Chondrocyte (in vitro differentiated cells): ENCODE data around the gene IQSEC3. TPM values are rescaled to one million over a fixed set of nuclear protein-coding genes. Genes with fewer than 3 reads are reported as not detected.

Source experiments
- DNase-seq: peaks from one replicate; pipeline ENCODE4 v3.0.0; 2021; ENCODE audit warnings: mixed read lengths, low spot score
- H3K27ac Mint-ChIP-seq: one replicate; pipeline ENCODE4 v1.8.0; 2021; ENCODE audit warnings: mild to moderate bottlenecking, moderate library complexity, mixed read lengths; ENCODE audit not compliant: unreplicated experiment
- H3K27me3 Mint-ChIP-seq: 2 replicates; pipeline ENCODE4 v1.8.0; 2021; ENCODE audit warnings: low read depth, mixed read lengths
- H3K36me3 Mint-ChIP-seq: 2 replicates; pipeline ENCODE4 v1.8.0; 2021; ENCODE audit warnings: low read depth, mixed read lengths
- H3K4me1 Mint-ChIP-seq: 2 replicates; pipeline ENCODE4 v1.8.0; 2021; ENCODE audit warnings: low read depth, mild to moderate bottlenecking, mixed read lengths
- H3K4me3 Mint-ChIP-seq: one replicate; pipeline ENCODE4 v1.8.0; 2021; ENCODE audit warnings: mild to moderate bottlenecking, moderate library complexity, mixed read lengths; ENCODE audit not compliant: unreplicated experiment
- H3K9me3 Mint-ChIP-seq: 2 replicates; pipeline ENCODE4 v1.8.0; 2021; ENCODE audit warnings: low read depth, mixed read lengths
- total RNA-seq: library from RNA; stranded (reverse); gene quantifications from 3 replicates; pipeline ENCODE4 v1.2.1, GENCODE V29; 2021
- TF ChIP-seq, protein P1 (sequence below): fragments of 200-600 bp; sonication (generic); IDR thresholded peaks from 2 replicates; pipeline ENCODE4 v1.5.0; 2021; ENCODE audit warnings: antibody characterized with exemption, mild to moderate bottlenecking, moderate library complexity

The IQSEC3 gene
- total RNA-seq, 1 donor from 2014 or later = not detected

GRCh38 chr12:175759-176158 lies 109.2 kb downstream of the IQSEC3 start:
- no peaks in the 10 kb centered on the region for H3K36me3 Mint-ChIP-seq
- DNase-seq = no peak
- H3K4me3 Mint-ChIP-seq = no peak overlapping the region
- no peaks in the 10 kb centered on the region for H3K9me3 Mint-ChIP-seq
- peaks cover 58% of the 10 kb centered on the region for H3K4me1 Mint-ChIP-seq
- no peaks in the 10 kb centered on the region for H3K27me3 Mint-ChIP-seq
- TF ChIP-seq, protein P1, sequence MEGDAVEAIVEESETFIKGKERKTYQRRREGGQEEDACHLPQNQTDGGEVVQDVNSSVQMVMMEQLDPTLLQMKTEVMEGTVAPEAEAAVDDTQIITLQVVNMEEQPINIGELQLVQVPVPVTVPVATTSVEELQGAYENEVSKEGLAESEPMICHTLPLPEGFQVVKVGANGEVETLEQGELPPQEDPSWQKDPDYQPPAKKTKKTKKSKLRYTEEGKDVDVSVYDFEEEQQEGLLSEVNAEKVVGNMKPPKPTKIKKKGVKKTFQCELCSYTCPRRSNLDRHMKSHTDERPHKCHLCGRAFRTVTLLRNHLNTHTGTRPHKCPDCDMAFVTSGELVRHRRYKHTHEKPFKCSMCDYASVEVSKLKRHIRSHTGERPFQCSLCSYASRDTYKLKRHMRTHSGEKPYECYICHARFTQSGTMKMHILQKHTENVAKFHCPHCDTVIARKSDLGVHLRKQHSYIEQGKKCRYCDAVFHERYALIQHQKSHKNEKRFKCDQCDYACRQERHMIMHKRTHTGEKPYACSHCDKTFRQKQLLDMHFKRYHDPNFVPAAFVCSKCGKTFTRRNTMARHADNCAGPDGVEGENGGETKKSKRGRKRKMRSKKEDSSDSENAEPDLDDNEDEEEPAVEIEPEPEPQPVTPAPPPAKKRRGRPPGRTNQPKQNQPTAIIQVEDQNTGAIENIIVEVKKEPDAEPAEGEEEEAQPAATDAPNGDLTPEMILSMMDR = no peak
- peak overlapping the region; percentile 22 for H3K27ac Mint-ChIP-seq

GRCh38 chr12:176321-177181 lies 110.0 kb downstream of the IQSEC3 start:
- Mint-ChIP-seq H3K4me3 (no peak overlapping the region), H3K9me3 (no peaks in the 10 kb centered on the region), H3K36me3 (no peaks in the 10 kb centered on the region), H3K27ac (peak overlapping the region; percentile 95), H3K4me1 (peaks cover 62% of the 10 kb centered on the region), H3K27me3 (no peaks in the 10 kb centered on the region)
- TF ChIP-seq, protein P1 = no peak
- DNase-seq = no peak

GRCh38 chr12:177336-177979 lies 110.9 kb downstream of the IQSEC3 start:
- H3K27me3 Mint-ChIP-seq = no peaks in the 10 kb centered on the region
- peaks cover 64% of the 10 kb centered on the region for H3K4me1 Mint-ChIP-seq
- no peak overlapping the region for H3K27ac Mint-ChIP-seq
- no peaks in the 10 kb centered on the region for H3K9me3 Mint-ChIP-seq
- no peak for DNase-seq
- TF ChIP-seq, protein P1 = no peak
- H3K4me3 Mint-ChIP-seq = no peak overlapping the region
- H3K36me3 Mint-ChIP-seq = no peaks in the 10 kb centered on the region

GRCh38 chr12:177980-178828 lies 111.6 kb downstream of the IQSEC3 start:
- Mint-ChIP-seq H3K27me3 (no peaks in the 10 kb centered on the region), H3K27ac (no peak overlapping the region), H3K36me3 (no peaks in the 10 kb centered on the region), H3K9me3 (no peaks in the 10 kb centered on the region), H3K4me3 (no peak overlapping the region), H3K4me1 (peaks cover 65% of the 10 kb centered on the region)
- DNase-seq = no peak
- TF ChIP-seq, protein P1 = no peak

GRCh38 chr12:178829-179109 lies 112.2 kb downstream of the IQSEC3 start:
- H3K27ac Mint-ChIP-seq = no peak overlapping the region
- TF ChIP-seq, protein P1 = no peak
- H3K9me3 Mint-ChIP-seq = no peaks in the 10 kb centered on the region
- H3K4me1 Mint-ChIP-seq = peaks cover 65% of the 10 kb centered on the region
- no peak overlapping the region for H3K4me3 Mint-ChIP-seq
- no peaks in the 10 kb centered on the region for H3K27me3 Mint-ChIP-seq
- no peaks in the 10 kb centered on the region for H3K36me3 Mint-ChIP-seq
- DNase-seq = no peak
